HG02870 (cell line): ENCODE results near the gene KLHDC7B.
A peak's percentile ranks its signal among the peaks of the same experiment; 100 is the strongest.

Experiments used
- ATAC-seq: cut with Tn5 transposase; IDR thresholded peaks from one replicate; pipeline ENCODE4 v1.9.1; 2021; ENCODE audit warnings: mild to moderate bottlenecking, moderate library complexity; ENCODE audit not compliant: unreplicated experiment

KLHDC7B gene

GRCh38 chr22:50547263-50547985 lies 1.7 kb downstream of the KLHDC7B start:
- no peak for ATAC-seq

GRCh38 chr22:50548040-50548920 lies 2.6 kb downstream of the KLHDC7B start:
- ATAC-seq, result no peak

- no peak for ATAC-seq
These were observed 3.5 kb downstream of the KLHDC7B start for GRCh38 chr22:50548921-50549790.

DNA sequence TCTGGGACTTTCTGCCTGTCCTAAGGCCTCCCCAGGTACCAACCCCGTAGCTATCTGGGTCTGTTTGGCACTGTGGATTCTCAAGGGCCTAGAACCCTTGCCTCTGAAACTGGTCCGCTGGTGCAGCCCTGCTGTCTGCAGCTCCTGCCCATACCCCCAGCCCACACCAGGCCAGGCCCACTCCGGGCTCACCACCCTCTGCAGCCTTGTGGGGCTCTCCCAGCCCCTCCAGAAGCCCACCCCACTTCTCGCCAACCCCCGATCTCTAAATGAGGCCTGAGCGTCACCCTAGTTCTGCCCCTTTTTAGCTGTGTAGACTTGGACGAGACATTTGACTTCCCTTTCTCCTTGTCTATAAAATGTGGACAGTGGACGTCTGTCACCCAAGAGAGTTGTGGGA lies 4.7 kb downstream of the KLHDC7B start:
- no peak for ATAC-seq

- no peak for ATAC-seq
These were observed 5.6 kb downstream of the KLHDC7B start for GRCh38 chr22:50551160-50551752.

DNA sequence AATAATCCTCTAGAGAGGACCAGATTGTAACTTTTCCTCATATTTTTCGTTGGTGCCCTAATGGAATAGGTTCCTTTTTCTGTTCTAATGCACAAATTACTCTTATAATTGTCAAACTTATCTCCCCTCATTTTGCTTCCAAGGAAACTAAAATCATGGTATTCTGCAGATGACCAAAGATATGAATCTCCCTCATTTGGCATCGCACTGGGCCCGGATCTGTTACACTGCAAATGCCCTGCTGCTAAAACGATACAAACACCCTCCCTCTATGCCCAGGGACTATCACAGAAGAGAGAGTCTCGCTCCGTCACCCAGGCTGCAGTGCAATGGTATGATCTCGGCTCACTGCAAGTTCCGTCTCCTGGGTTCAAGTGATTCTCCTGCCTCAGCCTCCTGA lies 7.6 kb downstream of the KLHDC7B start:
- ATAC-seq, result no peak

GRCh38 chr22:50556703-50557102 lies 11.0 kb downstream of the KLHDC7B start:
- no peak for ATAC-seq

- no peak for ATAC-seq
These were observed 14.3 kb downstream of the KLHDC7B start for GRCh38 chr22:50560034-50560433.

GRCh38 chr22:50561401-50562358 lies 16.0 kb downstream of the KLHDC7B start:
- no peak for ATAC-seq

DNA sequence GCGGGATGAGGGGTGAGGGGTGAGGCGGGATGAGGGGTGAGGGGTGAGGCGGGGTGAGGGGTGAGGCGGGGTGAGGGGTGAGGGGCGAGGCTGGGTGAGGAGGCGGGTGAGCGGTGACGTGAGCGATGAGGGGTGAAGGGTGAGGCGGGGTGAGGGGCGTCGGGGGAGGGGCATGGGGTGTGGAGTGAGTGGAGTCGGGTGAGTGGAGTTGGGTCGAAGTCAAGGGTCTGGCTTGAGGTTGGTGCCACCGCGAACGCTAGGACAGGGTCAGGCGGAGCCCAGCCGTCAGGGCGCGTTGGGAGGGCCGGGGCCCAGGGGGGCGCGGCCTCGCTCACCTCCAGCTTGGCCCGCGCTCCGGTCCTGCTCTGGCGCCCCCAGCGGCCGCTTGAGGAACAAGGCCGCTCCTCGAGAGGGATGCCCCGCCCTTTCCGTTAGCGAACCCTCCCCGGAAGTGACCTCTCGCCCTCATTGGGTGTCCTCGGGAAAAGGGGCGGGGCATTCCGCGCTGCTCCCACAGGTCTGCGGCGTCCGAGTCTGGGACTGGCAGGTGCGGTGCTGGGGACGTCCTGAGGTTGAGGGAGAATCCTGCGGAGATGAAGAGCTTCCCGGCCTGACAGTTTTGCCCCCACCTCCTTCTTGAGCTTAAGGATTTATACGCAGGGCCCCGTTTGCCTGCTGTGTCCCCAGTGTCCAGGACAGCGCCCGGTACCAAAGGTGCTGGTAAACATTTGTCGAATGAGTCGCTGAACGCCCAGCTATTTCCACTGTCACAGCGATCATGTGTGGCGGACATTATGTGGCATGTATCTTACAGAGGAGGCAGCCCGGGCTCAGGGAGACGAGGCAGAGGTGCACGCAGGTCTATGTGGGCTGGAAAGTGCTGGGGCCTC lies 17.1 kb downstream of the KLHDC7B start, which contains the start of gene SYCE3:
TSS of gene SYCE3 (minus strand) at position 397 of the 890 bp plus-strand sequence. CDS start 6,514 bp downstream, outside the sequence.
- ATAC-seq, result peak; percentile 96

DNA sequence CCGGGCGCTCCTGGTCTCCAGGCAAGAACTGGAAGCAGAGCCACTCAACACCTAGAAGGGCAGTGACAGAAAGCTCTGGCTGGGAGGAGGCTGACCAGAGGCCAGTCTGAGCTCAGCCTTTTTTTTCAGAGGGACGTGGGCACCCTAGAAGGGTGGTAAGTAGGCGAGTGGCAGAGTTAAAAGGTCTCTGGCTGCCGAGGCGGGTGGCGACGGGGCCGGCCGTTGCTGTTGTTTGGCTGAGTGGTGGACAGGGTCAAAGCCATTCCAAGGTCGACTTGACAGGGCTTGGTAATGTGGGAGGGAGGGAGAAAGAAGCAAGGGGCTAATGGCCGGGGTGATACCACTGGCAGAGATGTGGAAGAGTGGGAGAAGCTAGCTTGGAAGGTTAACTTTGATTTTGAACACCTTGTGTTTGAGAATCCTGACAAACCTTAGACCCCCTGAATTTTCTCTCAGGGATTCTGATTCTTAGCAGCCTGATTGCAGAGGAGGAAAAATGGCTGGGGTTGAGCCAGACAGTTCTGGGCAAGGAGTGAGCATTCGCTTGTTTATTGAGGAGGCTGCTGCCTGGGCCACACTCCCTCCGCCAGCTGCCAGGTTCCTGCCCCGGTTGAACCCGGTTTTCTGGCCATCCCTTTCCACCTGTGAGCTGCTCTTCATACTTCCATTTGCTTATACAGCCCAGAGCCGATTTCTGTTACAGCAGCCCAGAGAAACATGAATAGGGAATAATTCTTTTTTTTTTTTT lies 17.9 kb downstream of the KLHDC7B start:
- no peak for ATAC-seq

- ATAC-seq, result no peak
These were observed 18.6 kb downstream of the KLHDC7B start for GRCh38 chr22:50564289-50564688.

DNA sequence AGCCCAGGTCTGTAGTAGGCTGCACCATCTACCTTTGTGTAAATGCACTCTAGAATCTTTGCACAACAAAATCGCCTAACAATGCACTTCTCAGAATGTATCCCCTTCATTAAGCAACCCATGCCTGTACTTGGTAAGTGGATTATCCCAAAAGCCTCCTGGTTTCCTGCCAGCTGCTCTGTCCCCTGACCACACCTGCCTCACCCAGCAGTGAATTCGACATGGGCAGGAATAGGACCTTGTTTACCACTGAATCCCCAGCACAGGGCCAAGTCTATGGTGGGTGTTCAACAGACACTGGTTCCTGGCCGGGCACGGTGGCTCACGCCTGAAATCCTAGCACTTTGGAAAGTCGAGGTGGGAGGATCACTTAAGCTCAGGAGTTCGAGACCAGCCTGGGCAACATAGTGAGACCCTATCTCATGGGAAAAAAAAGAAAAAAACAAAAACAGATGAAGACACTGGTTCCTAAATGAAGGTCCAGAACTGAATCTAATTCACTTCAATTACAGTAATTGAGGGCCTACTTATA lies 22.1 kb downstream of the KLHDC7B start:
- ATAC-seq, result no peak

DNA sequence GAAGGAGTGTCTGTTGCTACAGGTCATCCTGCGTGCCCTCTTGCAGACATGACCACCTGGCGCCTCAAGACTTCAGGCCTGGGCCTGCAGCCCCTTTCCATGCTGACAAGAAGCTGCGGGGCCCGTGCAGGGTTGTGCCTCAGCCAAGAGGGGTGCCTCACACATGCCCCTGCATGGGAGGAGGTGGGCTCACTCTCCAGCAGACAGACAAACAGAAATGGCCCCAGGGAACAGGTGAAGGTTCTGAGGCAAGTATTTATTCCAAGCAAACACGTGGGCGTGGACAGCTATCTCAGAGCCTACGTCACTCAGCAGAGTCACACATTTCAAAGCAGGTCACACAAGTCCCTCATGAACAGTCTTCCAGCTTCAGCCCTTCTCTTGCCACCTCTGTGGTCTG lies 22.9 kb downstream of the KLHDC7B start:
- no peak for ATAC-seq

DNA sequence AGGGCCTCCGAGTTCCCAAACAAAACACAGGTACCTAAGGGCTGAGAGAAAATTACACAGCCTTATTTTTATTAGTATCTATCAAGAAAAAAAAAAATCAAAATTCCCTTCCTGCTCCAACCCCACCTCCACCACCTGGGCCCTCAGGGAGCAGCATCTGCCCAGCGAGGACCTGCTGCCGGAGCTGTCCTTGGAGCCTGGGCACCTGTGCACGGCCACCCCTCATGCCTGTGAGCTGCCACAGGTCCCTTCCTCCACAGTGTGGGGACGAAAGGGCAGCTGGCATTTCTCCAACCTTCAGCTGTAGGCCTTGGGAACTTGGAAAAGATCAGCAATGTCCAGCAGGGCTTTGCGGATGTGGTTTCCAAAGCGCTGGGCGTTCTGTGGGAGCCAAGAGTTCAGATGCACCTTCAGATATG lies 23.4 kb downstream of the KLHDC7B start:
- no peak for ATAC-seq

DNA sequence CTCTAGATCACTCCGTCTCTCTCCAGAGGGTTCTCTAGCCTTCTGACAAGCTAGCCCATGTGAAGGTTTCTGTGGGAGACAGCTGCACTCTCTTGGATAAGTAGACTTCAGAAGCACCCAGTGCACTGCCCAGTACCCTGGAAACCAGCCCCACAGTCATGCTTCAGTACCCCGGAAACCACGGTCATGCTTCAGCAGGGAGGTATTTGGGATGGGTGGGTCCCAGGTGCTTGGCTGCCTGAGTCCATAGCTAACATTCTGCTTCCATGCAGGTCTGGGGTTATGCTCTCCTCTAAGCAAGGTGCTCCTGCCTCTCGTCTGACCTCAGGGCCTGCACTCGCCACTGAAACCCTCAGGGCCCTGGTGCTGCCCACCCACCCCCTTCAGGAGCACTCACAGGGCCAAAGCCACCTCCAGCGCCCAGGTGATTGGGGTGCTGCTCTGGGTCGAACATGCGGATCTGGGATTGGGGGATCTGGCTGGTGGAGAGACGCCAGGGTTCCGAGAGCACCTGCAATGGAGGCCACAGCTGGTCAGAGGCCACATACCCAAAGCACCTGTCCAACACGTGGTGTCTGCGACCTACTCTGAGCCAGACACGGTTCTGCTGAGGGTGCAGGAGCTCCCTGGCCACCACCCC lies 24.3 kb downstream of the KLHDC7B start:
- ATAC-seq, result no peak

DNA sequence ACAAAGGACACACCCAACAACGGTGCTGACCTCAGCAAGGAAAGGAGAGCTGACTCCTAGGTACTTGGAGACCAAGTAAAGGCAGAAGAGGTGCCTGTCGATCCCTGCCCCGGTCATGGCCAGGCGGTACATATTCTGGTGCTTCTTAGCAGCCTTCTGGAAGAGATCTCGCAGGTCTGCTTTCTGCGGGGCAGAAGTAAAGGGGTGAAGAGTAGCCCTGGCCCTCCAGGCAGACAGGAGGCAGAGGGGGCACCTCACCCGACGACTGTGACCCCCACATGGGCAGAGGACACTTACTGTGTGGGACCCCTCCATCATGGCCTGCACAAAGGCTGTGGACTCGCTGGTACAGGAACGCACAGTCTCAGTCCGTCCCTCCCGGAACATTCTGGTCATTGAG lies 25.2 kb downstream of the KLHDC7B start:
- ATAC-seq, result no peak
